Spleen (tissue), 7 donors: ENCODE measurements around the gene KIF21B.

ENCODE experiments used
- POLR2A ChIP-seq, 3 donors: fragments of 450-650 bp; IDR thresholded peaks; one replicate each; pipeline ENCODE4 v1.5.1; 2017; ENCODE audit warnings: antibody characterized with exemption in 3 of 3, mild to moderate bottlenecking in 1 of 3
- POLR2AphosphoS5 ChIP-seq, 3 donors: sonication (generic); formaldehyde crosslinking; IDR thresholded peaks; one replicate each; pipeline ENCODE4 v1.5.1; 2017; ENCODE audit warnings: antibody characterized with exemption in 3 of 3
- TF ChIP-seq, protein P1 (sequence below), 11 experiments: fragments of 200-600 bp in 7 of 11; fragments of 450-650 bp in 4 of 11; sonication (generic) in 4 of 11; IDR thresholded peaks in 8 of 11; conservative IDR thresholded peaks in 3 of 11; 1 replicate in 7 of 11; 2 replicates in 4 of 11; pipeline versions ENCODE4 v1.4.0 to v1.8.0; 2016 to 2021; ENCODE audit warnings: antibody characterized with exemption in 11 of 11, inconsistent platforms in 4 of 11, mild to moderate bottlenecking in 1 of 11
- donor health status: DM: no; HTN: no; CAD: no; lungs with moderate emphysema.
- donor health status: DM: no; HTN: no; CAD: no.
- donor health status: DM: no; HTN: no; CAD: no.

DNA sequence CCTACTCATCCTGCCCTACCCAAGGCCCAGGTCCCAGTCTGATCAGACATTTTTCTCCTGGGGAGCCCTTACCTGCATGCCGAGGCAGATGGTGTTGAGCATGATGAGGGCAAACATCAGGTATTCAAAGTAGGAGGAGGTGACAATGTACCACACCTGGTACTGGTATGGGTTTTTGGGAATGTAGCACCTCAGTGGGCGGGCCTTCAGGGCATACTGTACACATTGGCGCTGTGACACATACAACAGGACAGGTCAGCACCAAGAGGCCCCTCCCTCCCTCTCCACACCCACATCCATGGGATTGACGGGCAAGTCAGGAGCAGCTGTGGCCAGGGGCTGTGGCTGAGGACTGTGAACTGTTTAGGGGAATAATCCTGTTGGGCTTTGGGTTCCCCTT is 37.1 kb upstream of the KIF21B start:
- TF ChIP-seq POLR2A (IDR thresholded peaks at IDR 0.05) (no peak), POLR2AphosphoS5 (IDR thresholded peaks at IDR 0.05) (no peak)
- TF ChIP-seq, protein P1, sequence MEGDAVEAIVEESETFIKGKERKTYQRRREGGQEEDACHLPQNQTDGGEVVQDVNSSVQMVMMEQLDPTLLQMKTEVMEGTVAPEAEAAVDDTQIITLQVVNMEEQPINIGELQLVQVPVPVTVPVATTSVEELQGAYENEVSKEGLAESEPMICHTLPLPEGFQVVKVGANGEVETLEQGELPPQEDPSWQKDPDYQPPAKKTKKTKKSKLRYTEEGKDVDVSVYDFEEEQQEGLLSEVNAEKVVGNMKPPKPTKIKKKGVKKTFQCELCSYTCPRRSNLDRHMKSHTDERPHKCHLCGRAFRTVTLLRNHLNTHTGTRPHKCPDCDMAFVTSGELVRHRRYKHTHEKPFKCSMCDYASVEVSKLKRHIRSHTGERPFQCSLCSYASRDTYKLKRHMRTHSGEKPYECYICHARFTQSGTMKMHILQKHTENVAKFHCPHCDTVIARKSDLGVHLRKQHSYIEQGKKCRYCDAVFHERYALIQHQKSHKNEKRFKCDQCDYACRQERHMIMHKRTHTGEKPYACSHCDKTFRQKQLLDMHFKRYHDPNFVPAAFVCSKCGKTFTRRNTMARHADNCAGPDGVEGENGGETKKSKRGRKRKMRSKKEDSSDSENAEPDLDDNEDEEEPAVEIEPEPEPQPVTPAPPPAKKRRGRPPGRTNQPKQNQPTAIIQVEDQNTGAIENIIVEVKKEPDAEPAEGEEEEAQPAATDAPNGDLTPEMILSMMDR (IDR thresholded peaks at IDR 0.05 in 8 of 11, conservative IDR thresholded peaks at IDR 0.05 in 3 of 11), result no peak
